IPS DF 6.9 (cell line): ENCODE results near the gene ADCY5.

Experiments used
- DNase-seq: peaks from one replicate; pipeline ENCODE4 v3.0.0-alpha.2; 2013; ENCODE audit warnings: low read depth, low spot score
- H3K27ac ChIP-seq: one replicate; pipeline ENCODE4 v1.5.1; 2013; ENCODE audit warnings: low read length, control low read depth
- H3K27me3 ChIP-seq: 2 replicates; pipeline ENCODE4 v1.6.1; 2013; ENCODE audit warnings: mild to moderate bottlenecking, low read length; ENCODE audit not compliant: control insufficient read depth, insufficient read depth
- H3K36me3 ChIP-seq: 2 replicates; pipeline ENCODE4 v1.6.1; 2013; ENCODE audit warnings: low read length; ENCODE audit not compliant: control insufficient read depth, insufficient read depth
- H3K4me1 ChIP-seq: 2 replicates; pipeline ENCODE4 v1.6.1; 2013; ENCODE audit warnings: low read length; ENCODE audit not compliant: control insufficient read depth, insufficient read depth
- H3K4me3 ChIP-seq: 2 replicates; pipeline ENCODE4 v1.5.1; 2013; ENCODE audit warnings: mild to moderate bottlenecking, low read length
- H3K9me3 ChIP-seq: 2 replicates; pipeline ENCODE4 v1.6.1; 2013; ENCODE audit warnings: low read length, inconsistent platforms; ENCODE audit not compliant: control insufficient read depth, insufficient read depth
- WGBS: extraction: QIAGEN DNeasy Blood & Tissue Kit; methylation state at CpG from one replicate; pipeline ENCODE4 v1.1.7; 2013; ENCODE audit warnings: mixed read lengths, missing lambda C conversion rate; ENCODE audit not compliant: insufficient read length, insufficient coverage; 5-methylcytosine and 5-hydroxymethylcytosine counted together

Gene ADCY5

GRCh38 chr3:123410149-123410515, 38.8 kb downstream of the ADCY5 start:
- DNase-seq, result no peak
- no peaks in the 10 kb centered on the region for H3K9me3 ChIP-seq
- WGBS, result no CpG with 5 or more reads among the region's 1 CpG
- H3K4me3 ChIP-seq, result no peak overlapping the region
- no peaks in the 10 kb centered on the region for H3K27me3 ChIP-seq
- no peak overlapping the region for H3K27ac ChIP-seq
- no peaks in the 10 kb centered on the region for H3K36me3 ChIP-seq
- H3K4me1 ChIP-seq, result peaks cover 3% of the 10 kb centered on the region; the same call in 1 of the 2 replicates

- no CpG with 5 or more reads among the region's 5 CpGs for WGBS
- Histone ChIP-seq H3K27me3 (no peaks in the 10 kb centered on the region), H3K9me3 (no peaks in the 10 kb centered on the region), H3K4me3 (no peak overlapping the region), H3K4me1 (peaks cover 3% of the 10 kb centered on the region; the same call in 1 of the 2 replicates), H3K36me3 (no peaks in the 10 kb centered on the region), H3K27ac (no peak overlapping the region)
- DNase-seq, result no peak
Measured at GRCh38 chr3:123409443-123410148, 39.3 kb downstream of the ADCY5 start.

- DNase-seq, result no peak
- Histone ChIP-seq H3K4me3 (no peak overlapping the region), H3K36me3 (no peaks in the 10 kb centered on the region), H3K4me1 (peaks cover 1% of the 10 kb centered on the region; the same call in 1 of the 2 replicates), H3K27ac (no peak overlapping the region), H3K27me3 (no peaks in the 10 kb centered on the region), H3K9me3 (no peaks in the 10 kb centered on the region)
- no CpG with 5 or more reads among the region's 6 CpGs for WGBS
Measured at GRCh38 chr3:123406598-123406997, 42.3 kb downstream of the ADCY5 start.

- no peaks in the 10 kb centered on the region for H3K36me3 ChIP-seq
- H3K4me3 ChIP-seq, result no peak overlapping the region
- no peak overlapping the region for H3K27ac ChIP-seq
- WGBS, result no CpG with 5 or more reads among the region's 8 CpGs
- no peaks in the 10 kb centered on the region for H3K9me3 ChIP-seq
- peaks cover 1% of the 10 kb centered on the region; the same call in 1 of the 2 replicates for H3K4me1 ChIP-seq
- no peaks in the 10 kb centered on the region for H3K27me3 ChIP-seq
- DNase-seq, result no peak
Measured at GRCh38 chr3:123405936-123406510, 42.9 kb downstream of the ADCY5 start.

GRCh38 chr3:123405021-123405420, 43.9 kb downstream of the ADCY5 start:
- no peaks in the 10 kb centered on the region for H3K27me3 ChIP-seq
- no peak overlapping the region for H3K27ac ChIP-seq
- no CpG with 5 or more reads among the region's 11 CpGs for WGBS
- peaks cover 1% of the 10 kb centered on the region; the same call in 1 of the 2 replicates for H3K4me1 ChIP-seq
- no peak for DNase-seq
- no peak overlapping the region for H3K4me3 ChIP-seq
- H3K9me3 ChIP-seq, result no peaks in the 10 kb centered on the region
- no peaks in the 10 kb centered on the region for H3K36me3 ChIP-seq

- Histone ChIP-seq H3K9me3 (no peaks in the 10 kb centered on the region), H3K27ac (no peak overlapping the region), H3K4me3 (no peak overlapping the region), H3K36me3 (no peaks in the 10 kb centered on the region), H3K27me3 (no peaks in the 10 kb centered on the region), H3K4me1 (peaks cover 1% of the 10 kb centered on the region; the same call in 1 of the 2 replicates)
- WGBS, result no CpG with 5 or more reads among the region's 3 CpGs
- no peak for DNase-seq
Measured at GRCh38 chr3:123404391-123404790, 44.5 kb downstream of the ADCY5 start.

- WGBS, result no CpG with 5 or more reads among the region's 11 CpGs
- H3K9me3 ChIP-seq, result no peaks in the 10 kb centered on the region
- H3K4me1 ChIP-seq, result 0 out of 2 replicates have a peak, but pooled peaks cover 1% of the 10 kb centered on the region
- no peaks in the 10 kb centered on the region for H3K27me3 ChIP-seq
- no peaks in the 10 kb centered on the region for H3K36me3 ChIP-seq
- no peak overlapping the region for H3K27ac ChIP-seq
- DNase-seq, result no peak
- no peak overlapping the region for H3K4me3 ChIP-seq
Measured at GRCh38 chr3:123401836-123402530, 46.9 kb downstream of the ADCY5 start.

- Histone ChIP-seq H3K27ac (no peak overlapping the region), H3K27me3 (no peaks in the 10 kb centered on the region), H3K36me3 (no peaks in the 10 kb centered on the region), H3K4me1 (no peaks in the 10 kb centered on the region), H3K4me3 (no peak overlapping the region), H3K9me3 (no peaks in the 10 kb centered on the region)
- no CpG with 5 or more reads among the region's 3 CpGs for WGBS
- DNase-seq, result no peak
Measured at GRCh38 chr3:123400169-123400568, 48.7 kb downstream of the ADCY5 start.

GRCh38 chr3:123399653-123400052, 49.2 kb downstream of the ADCY5 start:
- Histone ChIP-seq H3K4me3 (no peak overlapping the region), H3K9me3 (no peaks in the 10 kb centered on the region), H3K36me3 (no peaks in the 10 kb centered on the region), H3K27ac (no peak overlapping the region), H3K27me3 (no peaks in the 10 kb centered on the region), H3K4me1 (no peaks in the 10 kb centered on the region)
- no peak for DNase-seq
- WGBS, result no CpG with 5 or more reads among the region's 6 CpGs

- H3K4me1 ChIP-seq, result no peaks in the 10 kb centered on the region
- 100% methylated on average over 2 of the region's 13 CpGs for WGBS
- no peaks in the 10 kb centered on the region for H3K27me3 ChIP-seq
- H3K9me3 ChIP-seq, result no peaks in the 10 kb centered on the region
- no peaks in the 10 kb centered on the region for H3K36me3 ChIP-seq
- no peak overlapping the region for H3K4me3 ChIP-seq
- no peak for DNase-seq
- H3K27ac ChIP-seq, result no peak overlapping the region
Measured at GRCh38 chr3:123397921-123398785, 50.7 kb downstream of the ADCY5 start.
